Neural progenitor cell (in vitro differentiated cells): ENCODE data around the gene DNAJC3. TPM values are rescaled to one million over a fixed set of nuclear protein-coding genes. Genes with fewer than 3 reads are reported as not detected.
"Not testable (repeated sequence)": the region's sequence is repeated elsewhere in the genome, so short reads cannot be mapped to it uniquely, and the experiment has no call there.

Experiments
- DNase-seq: peaks from one replicate; pipeline ENCODE4 v3.0.0-alpha.2; 2016; ENCODE audit warnings: low spot score
- H2AFZ ChIP-seq: fragments of 200-600 bp; sonication (generic); replicated peaks from 2 replicates; pipeline ENCODE4 v1.6.1; 2016; ENCODE audit warnings: antibody characterized with exemption
- H3F3A ChIP-seq: fragments of 200-600 bp; sonication (generic); 2 replicates; pipeline ENCODE4 v1.6.1; 2016; ENCODE audit warnings: antibody characterized with exemption, low read depth
- H3K27ac ChIP-seq: fragments of 200-600 bp; sonication (generic); 2 replicates; pipeline ENCODE4 v1.5.1; 2016; ENCODE audit warnings: mild to moderate bottlenecking
- H3K27me3 ChIP-seq: fragments of 200-600 bp; sonication (generic); 2 replicates; pipeline ENCODE4 v1.6.1; 2016; ENCODE audit warnings: mild to moderate bottlenecking, moderate library complexity
- H3K36me3 ChIP-seq: fragments of 200-600 bp; sonication (generic); 2 replicates; pipeline ENCODE4 v1.5.1; 2016
- H3K4me1 ChIP-seq: fragments of 200-600 bp; sonication (generic); 2 replicates; pipeline ENCODE4 v1.6.1; 2016; ENCODE audit warnings: mixed run types
- H3K4me2 ChIP-seq: fragments of 200-600 bp; sonication (generic); 2 replicates; pipeline ENCODE4 v1.6.1; 2016
- H3K4me3 ChIP-seq: fragments of 200-600 bp; sonication (generic); 2 replicates; pipeline ENCODE4 v1.5.1; 2016
- H3K79me2 ChIP-seq: fragments of 200-600 bp; sonication (generic); 2 replicates; pipeline ENCODE4 v1.6.1; 2016; ENCODE audit warnings: low read depth
- H3K9ac ChIP-seq: fragments of 200-600 bp; sonication (generic); 2 replicates; pipeline ENCODE4 v1.6.1; 2016
- H3K9me3 ChIP-seq: fragments of 200-600 bp; sonication (generic); 2 replicates; pipeline ENCODE4 v1.5.1; 2016; ENCODE audit warnings: low read depth
- H4K20me1 ChIP-seq: fragments of 200-600 bp; sonication (generic); 2 replicates; pipeline ENCODE4 v1.6.1; 2016; ENCODE audit warnings: low read depth
- H3K27ac Mint-ChIP-seq: 3 replicates; pipeline ENCODE4 v1.8.0; 2021; ENCODE audit warnings: mixed read lengths
- H3K27me3 Mint-ChIP-seq: 2 replicates; pipeline ENCODE4 v1.8.0; 2022; ENCODE audit warnings: low read depth, mild to moderate bottlenecking, inconsistent platforms, moderate library complexity, mixed read lengths; ENCODE audit not compliant: insufficient read depth
- H3K36me3 Mint-ChIP-seq: 3 replicates; pipeline ENCODE4 v1.8.0; 2021; ENCODE audit warnings: mixed read lengths
- H3K4me1 Mint-ChIP-seq: 3 replicates; pipeline ENCODE4 v1.8.0; 2021; ENCODE audit warnings: mixed read lengths
- H3K4me3 Mint-ChIP-seq: 3 replicates; pipeline ENCODE4 v1.8.0; 2021; ENCODE audit warnings: mild to moderate bottlenecking, moderate library complexity, mixed read lengths
- H3K9me3 Mint-ChIP-seq: 3 replicates; pipeline ENCODE4 v1.8.0; 2020; ENCODE audit warnings: mixed read lengths
- CTCF ChIP-seq: fragments of 200-600 bp; sonication (generic); IDR thresholded peaks from 2 replicates; pipeline ENCODE4 v1.5.1; 2017; ENCODE audit warnings: antibody characterized with exemption, mild to moderate bottlenecking
- EZH2 ChIP-seq: fragments of 200-600 bp; sonication (generic); IDR thresholded peaks from 2 replicates; pipeline ENCODE4 v1.6.1; 2017; ENCODE audit warnings: antibody characterized with exemption, mild to moderate bottlenecking, moderate library complexity
- EZH2phosphoT487 ChIP-seq: fragments of 200-600 bp; sonication (generic); IDR thresholded peaks from 2 replicates; pipeline ENCODE4 v1.6.1; 2017; ENCODE audit warnings: antibody characterized with exemption
- total RNA-seq: library from RNA; depleted of rRNA; stranded (reverse); fragments of >200 nt; gene quantifications from 2 replicates; pipeline ENCODE4 v1.2.3, GENCODE V29; 2015; ENCODE audit warnings: low replicate concordance

DNAJC3 gene
- total RNA-seq, 1 donor from 2014 or later, result 17.3 TPM

GRCh38 chr13:95710313-95710712 is 33.4 kb downstream of the DNAJC3 start:
- Histone ChIP-seq H4K20me1 (no peaks in the 10 kb centered on the region), H3K27me3 (no peaks in the 10 kb centered on the region), H3K4me2 (no peak overlapping the region), H3K27ac (no peak overlapping the region), H3K9ac (no peak overlapping the region), H3F3A (no peaks in the 10 kb centered on the region), H3K4me1 (no peaks in the 10 kb centered on the region), H3K4me3 (no peak overlapping the region), H3K9me3 (no peaks in the 10 kb centered on the region), H3K79me2 (peaks cover 3% of the 10 kb centered on the region), H3K36me3 (no peaks in the 10 kb centered on the region), H2AFZ (no peak overlapping the region)
- Mint-ChIP-seq H3K36me3 (peaks cover 27% of the 10 kb centered on the region), H3K4me3 (no peak overlapping the region), H3K4me1 (no peaks in the 10 kb centered on the region), H3K27me3 (no peaks in the 10 kb centered on the region), H3K27ac (no peak overlapping the region), H3K9me3 (peaks cover 11% of the 10 kb centered on the region)
- DNase-seq, result no peak
- TF ChIP-seq CTCF, result no peak
- TF ChIP-seq EZH2phosphoT487, result no peak
- TF ChIP-seq EZH2, result no peak

GRCh38 chr13:95712846-95713245 is 35.9 kb downstream of the DNAJC3 start:
- H3K9me3 ChIP-seq, H4K20me1 ChIP-seq, H3K4me2 ChIP-seq, H3K27ac Mint-ChIP-seq, H3K36me3 ChIP-seq, H3K27me3 ChIP-seq, H3K4me1 Mint-ChIP-seq, DNase-seq, H3K27ac ChIP-seq, H2AFZ ChIP-seq, H3K79me2 ChIP-seq, H3K9ac ChIP-seq, H3K4me1 ChIP-seq, H3F3A ChIP-seq, H3K4me3 ChIP-seq, H3K4me3 Mint-ChIP-seq, H3K27me3 Mint-ChIP-seq: not testable (repeated sequence)
- Mint-ChIP-seq H3K9me3 (peaks cover 11% of the 10 kb centered on the region), H3K36me3 (peaks cover 38% of the 10 kb centered on the region)

- Histone ChIP-seq H3K4me1 (no peaks in the 10 kb centered on the region), H3K79me2 (no peaks in the 10 kb centered on the region), H2AFZ (no peak overlapping the region), H3K36me3 (no peaks in the 10 kb centered on the region), H3K4me2 (no peak overlapping the region), H3K9ac (no peak overlapping the region), H4K20me1 (no peaks in the 10 kb centered on the region), H3K27me3 (no peaks in the 10 kb centered on the region), H3K27ac (no peak overlapping the region), H3K4me3 (no peak overlapping the region), H3K9me3 (no peaks in the 10 kb centered on the region), H3F3A (no peaks in the 10 kb centered on the region)
- Mint-ChIP-seq H3K4me3 (no peak overlapping the region), H3K36me3 (peaks cover 40% of the 10 kb centered on the region), H3K9me3 (peaks cover 11% of the 10 kb centered on the region), H3K27ac (no peak overlapping the region), H3K4me1 (no peaks in the 10 kb centered on the region), H3K27me3 (no peaks in the 10 kb centered on the region)
- TF ChIP-seq EZH2phosphoT487 (no peak), CTCF (no peak), EZH2 (no peak)
- DNase-seq, result no peak
Observed at GRCh38 chr13:95713651-95714050, 36.7 kb downstream of the DNAJC3 start.

- Histone ChIP-seq H3K4me2 (no peak overlapping the region), H4K20me1 (no peaks in the 10 kb centered on the region), H3F3A (no peaks in the 10 kb centered on the region), H3K4me1 (no peaks in the 10 kb centered on the region), H3K27ac (no peak overlapping the region), H2AFZ (no peak overlapping the region), H3K4me3 (no peak overlapping the region), H3K79me2 (no peaks in the 10 kb centered on the region), H3K9me3 (no peaks in the 10 kb centered on the region), H3K27me3 (no peaks in the 10 kb centered on the region), H3K36me3 (no peaks in the 10 kb centered on the region), H3K9ac (no peak overlapping the region)
- Mint-ChIP-seq H3K27ac (no peak overlapping the region), H3K4me3 (no peak overlapping the region), H3K9me3 (peaks cover 11% of the 10 kb centered on the region), H3K27me3 (no peaks in the 10 kb centered on the region), H3K4me1 (no peaks in the 10 kb centered on the region), H3K36me3 (peaks cover 43% of the 10 kb centered on the region)
- TF ChIP-seq CTCF, result no peak
- TF ChIP-seq EZH2phosphoT487, result no peak
- no peak for TF ChIP-seq EZH2
- no peak for DNase-seq
Observed at GRCh38 chr13:95714142-95714832, 37.3 kb downstream of the DNAJC3 start.
